HG02970 (cell line): ENCODE measurements around the gene NIPSNAP2.
"Not testable (repeated sequence)": the region's sequence is repeated elsewhere in the genome, so short reads cannot be mapped to it uniquely, and the experiment has no call there.

Source experiments
- ATAC-seq: cut with Tn5 transposase; IDR thresholded peaks from one replicate; pipeline ENCODE4 v1.9.1; 2021; ENCODE audit warnings: mild to moderate bottlenecking, moderate library complexity, moderate number of reproducible peaks; ENCODE audit not compliant: unreplicated experiment, low FRiP score

Gene NIPSNAP2

DNA sequence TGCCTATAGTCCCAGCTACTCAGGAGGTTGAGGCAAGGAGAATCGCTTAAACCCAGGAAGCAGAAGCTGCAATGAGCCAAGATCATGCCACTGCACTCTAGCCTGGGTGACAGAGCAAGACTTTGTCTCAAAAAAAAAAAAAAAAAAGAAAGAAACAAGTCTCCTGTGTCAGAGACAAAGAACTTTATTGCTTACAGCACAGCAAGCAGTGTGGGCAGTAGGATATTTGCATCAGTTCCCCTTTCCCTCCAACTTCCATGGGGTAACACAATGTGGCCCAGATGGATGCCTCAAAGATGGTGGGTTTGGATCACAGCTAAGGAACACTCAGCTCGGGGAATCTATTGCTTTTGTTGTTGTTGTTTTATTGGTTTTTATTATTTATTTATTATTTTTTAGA is 81.4 kb downstream of the NIPSNAP2 start:
- not testable (repeated sequence) for ATAC-seq

GRCh38 chr7:56046721-56047445 is 82.5 kb downstream of the NIPSNAP2 start:
- no peak for ATAC-seq

- not testable (repeated sequence) for ATAC-seq
Measured at GRCh38 chr7:56047446-56048116, 83.2 kb downstream of the NIPSNAP2 start.

DNA sequence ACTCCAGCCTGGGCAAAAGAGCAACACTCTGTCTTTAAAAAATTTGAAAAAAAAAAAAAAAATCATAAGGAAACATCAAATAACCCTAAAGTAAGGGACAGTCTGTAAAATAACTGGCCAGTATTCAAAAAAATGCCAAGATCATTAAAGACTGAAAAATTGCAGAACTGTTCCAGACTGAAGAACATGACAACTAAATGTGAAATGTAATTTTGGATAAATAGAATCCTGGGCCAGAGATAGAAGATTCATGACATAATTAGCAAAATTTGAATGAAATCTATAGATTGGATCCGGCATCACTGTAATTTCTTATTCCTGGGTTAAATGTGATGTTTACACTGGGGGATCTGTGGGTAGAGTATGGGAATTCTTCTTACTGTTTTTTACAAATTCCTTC is 83.9 kb downstream of the NIPSNAP2 start:
- no peak for ATAC-seq

GRCh38 chr7:56048763-56049162 is 84.4 kb downstream of the NIPSNAP2 start:
- ATAC-seq, result not testable (repeated sequence)
